Suprapubic skin (tissue), 4 donors: ENCODE measurements around the gene ZNF467. TPM values are rescaled to one million over a fixed set of nuclear protein-coding genes. Genes with fewer than 3 reads are reported as not detected.

Experiments used
- DNase-seq, 2 donors: peaks; one replicate each; pipeline ENCODE4 v3.0.0-alpha.2; 2019; ENCODE audit warnings: low spot score in 2 of 2
- H3K27ac ChIP-seq: fragments of 200-600 bp; sonication (generic); one replicate; pipeline ENCODE4 v1.5.1; 2019
- H3K27me3 ChIP-seq: fragments of 200-600 bp; sonication (generic); one replicate; pipeline ENCODE4 v1.5.1; 2019
- H3K36me3 ChIP-seq: fragments of 200-600 bp; sonication (generic); one replicate; pipeline ENCODE4 v1.5.1; 2019
- H3K4me1 ChIP-seq: fragments of 200-600 bp; sonication (generic); one replicate; pipeline ENCODE4 v1.5.1; 2019
- H3K4me3 ChIP-seq: fragments of 200-600 bp; sonication (generic); one replicate; pipeline ENCODE4 v1.5.1; 2019; ENCODE audit warnings: mild to moderate bottlenecking
- H3K9me3 ChIP-seq: fragments of 200-600 bp; sonication (generic); one replicate; pipeline ENCODE4 v1.5.1; 2019
- EP300 ChIP-seq: sonication (generic); formaldehyde crosslinking; IDR thresholded peaks from one replicate; pipeline ENCODE4 v1.6.1; 2017; ENCODE audit warnings: antibody characterized with exemption
- POLR2A ChIP-seq, 2 donors: fragments of 450-650 bp; IDR thresholded peaks; one replicate each; pipeline ENCODE4 v1.6.1; 2017; ENCODE audit warnings: antibody characterized with exemption in 2 of 2, mild to moderate bottlenecking in 2 of 2, moderate library complexity in 2 of 2
- POLR2AphosphoS5 ChIP-seq, 3 donors: sonication (generic); formaldehyde crosslinking; IDR thresholded peaks; one replicate each; pipeline ENCODE4 v1.6.1; 2017; ENCODE audit warnings: antibody characterized with exemption in 3 of 3
- WGBS: methylation state at CpG from one replicate; pipeline ENCODE4 v1.1.5; 2018; 5-methylcytosine and 5-hydroxymethylcytosine counted together
- total RNA-seq, 4 donors: library from RNA; depleted of rRNA; stranded (reverse); fragments of >200 nt; gene quantifications; one replicate each; pipeline ENCODE4 v1.1.0, GENCODE V29; 2016
- TF ChIP-seq, protein P1 (sequence below), 2 donors: fragments of 200-600 bp in 1 of 2; fragments of 450-650 bp in 1 of 2; sonication (generic) in 1 of 2; IDR thresholded peaks; one replicate each; pipeline ENCODE4 v1.5.1; 2016 to 2019; ENCODE audit warnings: antibody characterized with exemption in 2 of 2, mild to moderate bottlenecking in 1 of 2, moderate library complexity in 1 of 2

ZNF467 gene
- total RNA-seq, 4 donors from 2014 or later = 2.9 to 10.8 (median 4.6) TPM

DNA sequence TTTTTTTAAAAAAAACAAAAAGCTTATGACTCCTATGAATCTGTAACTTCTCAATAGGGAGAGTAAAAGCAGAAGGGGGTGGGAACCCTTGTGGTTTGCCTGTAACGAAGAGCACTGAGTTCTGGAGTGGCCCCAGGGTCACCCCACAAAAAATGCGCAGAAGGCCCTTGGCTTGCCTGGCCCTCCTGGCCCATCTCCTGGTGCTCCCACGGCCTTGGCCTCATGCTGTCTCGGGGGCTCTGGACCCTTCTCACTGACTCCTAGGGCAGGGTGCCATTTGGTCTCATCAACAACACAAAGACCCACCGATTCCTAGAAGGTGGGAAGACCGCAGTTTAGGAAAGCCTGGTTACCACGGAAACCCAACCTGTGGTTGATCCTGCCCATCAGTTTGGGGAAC, 40.8 kb downstream of the ZNF467 start:
- Histone ChIP-seq H3K9me3 (no peaks in the 10 kb centered on the region), H3K36me3 (peaks cover 49% of the 10 kb centered on the region), H3K27ac (no peak overlapping the region), H3K4me3 (no peak overlapping the region), H3K4me1 (peaks cover 15% of the 10 kb centered on the region), H3K27me3 (no peaks in the 10 kb centered on the region)
- no peak for TF ChIP-seq EP300
- TF ChIP-seq POLR2AphosphoS5 (IDR thresholded peaks at IDR 0.05) = no peak
- TF ChIP-seq POLR2A (IDR thresholded peaks at IDR 0.05) = no peak
- TF ChIP-seq, protein P1, sequence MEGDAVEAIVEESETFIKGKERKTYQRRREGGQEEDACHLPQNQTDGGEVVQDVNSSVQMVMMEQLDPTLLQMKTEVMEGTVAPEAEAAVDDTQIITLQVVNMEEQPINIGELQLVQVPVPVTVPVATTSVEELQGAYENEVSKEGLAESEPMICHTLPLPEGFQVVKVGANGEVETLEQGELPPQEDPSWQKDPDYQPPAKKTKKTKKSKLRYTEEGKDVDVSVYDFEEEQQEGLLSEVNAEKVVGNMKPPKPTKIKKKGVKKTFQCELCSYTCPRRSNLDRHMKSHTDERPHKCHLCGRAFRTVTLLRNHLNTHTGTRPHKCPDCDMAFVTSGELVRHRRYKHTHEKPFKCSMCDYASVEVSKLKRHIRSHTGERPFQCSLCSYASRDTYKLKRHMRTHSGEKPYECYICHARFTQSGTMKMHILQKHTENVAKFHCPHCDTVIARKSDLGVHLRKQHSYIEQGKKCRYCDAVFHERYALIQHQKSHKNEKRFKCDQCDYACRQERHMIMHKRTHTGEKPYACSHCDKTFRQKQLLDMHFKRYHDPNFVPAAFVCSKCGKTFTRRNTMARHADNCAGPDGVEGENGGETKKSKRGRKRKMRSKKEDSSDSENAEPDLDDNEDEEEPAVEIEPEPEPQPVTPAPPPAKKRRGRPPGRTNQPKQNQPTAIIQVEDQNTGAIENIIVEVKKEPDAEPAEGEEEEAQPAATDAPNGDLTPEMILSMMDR (IDR thresholded peaks at IDR 0.05) = no peak
- WGBS = 49% methylated on average over 4 of the region's 7 CpGs
- DNase-seq = peak in 1 of 2 donors; percentile 38

DNA sequence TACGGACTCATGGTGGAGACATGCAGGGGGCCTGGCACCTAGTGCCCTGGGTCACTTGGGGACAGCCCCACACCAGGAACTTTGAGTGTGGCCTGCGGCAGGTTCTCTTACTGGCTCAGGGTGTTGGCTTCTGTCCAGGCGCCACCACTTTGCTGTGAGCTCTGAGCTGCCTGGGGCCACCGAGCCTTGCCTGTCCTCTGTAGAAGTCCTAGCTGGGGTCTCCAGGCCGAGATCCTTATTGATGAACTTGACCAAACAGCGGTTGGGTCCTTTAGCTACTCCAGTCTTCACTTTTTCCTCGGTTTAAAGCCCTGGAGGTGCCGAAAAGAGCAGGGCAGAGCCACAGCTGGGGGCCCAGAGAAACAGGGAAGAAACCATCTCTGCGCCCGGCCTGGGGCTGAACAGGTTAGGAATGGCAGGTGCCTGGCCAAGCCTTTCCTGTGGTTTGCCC, 41.3 kb downstream of the ZNF467 start:
- Histone ChIP-seq H3K27ac (no peak overlapping the region), H3K9me3 (no peaks in the 10 kb centered on the region), H3K4me1 (peaks cover 15% of the 10 kb centered on the region), H3K27me3 (no peaks in the 10 kb centered on the region), H3K4me3 (no peak overlapping the region), H3K36me3 (peaks cover 53% of the 10 kb centered on the region)
- 91% methylated on average over 4 of the region's 10 CpGs for WGBS
- no peak for DNase-seq
- TF ChIP-seq POLR2AphosphoS5 (IDR thresholded peaks at IDR 0.05) = no peak
- no peak for TF ChIP-seq EP300
- TF ChIP-seq, protein P1 (IDR thresholded peaks at IDR 0.05) = no peak
- TF ChIP-seq POLR2A (IDR thresholded peaks at IDR 0.05) = no peak

DNA sequence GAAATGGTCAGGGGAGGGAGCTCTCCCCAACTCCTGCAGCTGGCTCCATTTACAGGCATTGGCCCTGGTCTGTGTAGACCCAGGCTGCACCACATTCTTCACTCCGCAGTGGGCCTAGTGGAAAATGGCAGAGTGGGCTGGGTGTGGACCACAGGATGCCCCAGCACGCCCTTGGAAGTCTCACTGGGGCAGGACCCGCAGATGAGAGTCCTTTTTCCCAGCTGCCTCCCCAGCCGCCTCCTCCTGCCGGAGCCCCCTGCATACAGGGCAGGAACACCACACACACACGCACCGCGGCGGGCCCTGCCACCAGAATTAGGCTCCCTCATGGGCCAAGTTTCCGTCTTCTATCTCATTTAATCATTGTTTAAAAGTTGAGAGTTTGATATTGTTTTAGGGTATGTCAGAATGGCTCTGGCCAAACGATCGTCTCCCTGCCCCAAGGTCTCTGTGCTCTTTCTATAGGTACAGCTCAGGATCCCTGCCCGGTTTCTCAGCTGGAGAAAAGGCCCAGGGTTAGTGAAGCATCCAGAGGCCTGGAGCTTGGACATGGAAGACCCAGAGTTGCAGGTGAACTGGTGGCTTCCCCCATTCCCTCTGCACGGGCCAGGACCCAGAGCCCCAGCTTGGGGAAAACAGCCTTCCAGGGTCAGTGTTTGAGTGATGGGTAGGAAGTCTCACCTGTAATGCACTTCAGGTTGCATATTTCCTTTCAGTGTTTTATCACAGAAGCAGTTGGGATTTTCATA, 42.0 kb downstream of the ZNF467 start:
- no peak for DNase-seq
- Histone ChIP-seq H3K27ac (no peak overlapping the region), H3K4me3 (no peak overlapping the region), H3K27me3 (no peaks in the 10 kb centered on the region), H3K4me1 (peaks cover 15% of the 10 kb centered on the region), H3K9me3 (no peaks in the 10 kb centered on the region), H3K36me3 (peaks cover 61% of the 10 kb centered on the region)
- WGBS = 95% methylated on average over 13 of the region's 14 CpGs
- TF ChIP-seq POLR2AphosphoS5 (IDR thresholded peaks at IDR 0.05) (no peak), POLR2A (IDR thresholded peaks at IDR 0.05) (no peak), EP300 (no peak)
- TF ChIP-seq, protein P1 (IDR thresholded peaks at IDR 0.05) = no peak

DNA sequence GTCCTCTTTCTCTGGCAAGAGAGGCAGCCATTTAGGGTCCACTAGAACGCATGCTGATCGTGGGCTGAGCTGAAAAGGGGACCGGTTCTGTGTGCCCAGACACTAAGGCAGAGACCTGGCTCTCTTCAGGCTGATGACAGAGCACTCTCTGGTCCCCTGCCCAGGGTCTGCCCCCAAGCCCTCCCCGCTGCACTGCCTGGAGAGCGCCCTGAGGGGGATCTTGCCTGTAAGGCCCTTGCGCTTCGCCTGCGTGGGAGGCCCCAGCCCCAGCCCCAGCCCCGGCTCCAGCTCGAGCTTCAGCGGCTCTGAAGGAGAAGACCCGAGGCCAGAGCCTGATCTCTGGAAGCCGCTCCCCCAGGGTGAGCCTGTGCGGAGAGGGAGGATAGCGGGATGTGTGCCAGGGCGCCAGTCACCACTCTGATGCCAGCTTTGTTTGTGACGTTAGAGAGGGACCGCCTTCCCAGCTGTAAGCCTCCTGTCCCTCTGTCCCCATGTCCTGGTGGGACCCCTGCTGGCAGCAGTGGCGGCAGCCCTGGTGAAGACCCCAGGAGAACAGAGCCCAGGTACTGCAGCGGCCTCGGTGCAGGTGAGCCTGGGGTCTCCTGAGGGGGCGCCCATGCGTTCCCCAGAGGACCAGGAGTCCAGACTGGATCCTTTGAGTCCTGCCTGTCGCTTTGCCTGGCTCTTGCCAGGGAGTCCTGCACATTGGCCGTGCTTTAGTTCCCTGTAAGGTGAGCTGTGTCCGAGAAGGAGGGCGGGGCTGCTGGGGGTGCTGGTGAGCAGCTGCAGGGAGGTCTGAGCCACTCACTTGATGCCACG, 43.2 kb downstream of the ZNF467 start:
- Histone ChIP-seq H3K4me3 (no peak overlapping the region), H3K27me3 (no peaks in the 10 kb centered on the region), H3K36me3 (peaks cover 71% of the 10 kb centered on the region), H3K4me1 (peaks cover 12% of the 10 kb centered on the region), H3K9me3 (no peaks in the 10 kb centered on the region), H3K27ac (no peak overlapping the region)
- TF ChIP-seq EP300 = no peak
- TF ChIP-seq, protein P1 (IDR thresholded peaks at IDR 0.05) = no peak
- no peak for TF ChIP-seq POLR2A (IDR thresholded peaks at IDR 0.05)
- no peak for TF ChIP-seq POLR2AphosphoS5 (IDR thresholded peaks at IDR 0.05)
- DNase-seq = no peak
- WGBS = 91% methylated on average over 7 of the region's 28 CpGs

DNA sequence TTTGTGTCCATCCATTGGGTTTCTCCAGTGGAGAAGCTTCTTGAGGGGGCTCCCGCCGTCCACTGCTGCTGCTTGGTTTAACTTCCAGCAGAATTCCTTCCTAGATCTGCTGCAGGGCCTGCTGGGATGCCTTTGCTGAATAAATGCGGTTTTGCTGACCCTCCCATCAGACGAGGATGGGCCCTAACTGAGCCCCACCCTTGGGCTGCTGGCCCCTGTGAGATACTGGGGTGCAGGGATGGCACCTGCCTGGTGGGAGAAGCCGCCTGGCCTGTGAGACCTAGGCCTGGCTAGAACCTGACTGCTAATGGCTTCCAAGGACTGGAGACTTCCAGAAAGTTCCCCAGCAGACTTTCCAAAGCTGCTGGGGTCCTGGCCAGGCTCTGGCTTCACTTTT, 43.8 kb downstream of the ZNF467 start:
- H3K36me3 ChIP-seq = peaks cover 77% of the 10 kb centered on the region
- no peak for TF ChIP-seq POLR2A (IDR thresholded peaks at IDR 0.05)
- no peak for TF ChIP-seq POLR2AphosphoS5 (IDR thresholded peaks at IDR 0.05)
- no peak for TF ChIP-seq EP300
- TF ChIP-seq, protein P1 (IDR thresholded peaks at IDR 0.05) = no peak
- no peak for DNase-seq
- no peak overlapping the region for H3K27ac ChIP-seq
- H3K4me1 ChIP-seq = peaks cover 7% of the 10 kb centered on the region
- no peak overlapping the region for H3K4me3 ChIP-seq
- H3K9me3 ChIP-seq = no peaks in the 10 kb centered on the region
- WGBS = 60% methylated on average over 1 of the region's 5 CpGs
- H3K27me3 ChIP-seq = no peaks in the 10 kb centered on the region
